DND-41 (cell line): Measurements from ENCODE around the gene LDB1.

Experiments used
- CTCF ChIP-seq: IDR thresholded peaks from 2 replicates; pipeline ENCODE4 v1.5.1; 2012; ENCODE audit warnings: borderline replicate concordance, low read length, moderate library complexity, mild to moderate bottlenecking; ENCODE audit not compliant: poor library complexity, severe bottlenecking; ENCODE audit errors: extremely low read depth
- EZH2 ChIP-seq: IDR thresholded peaks from 3 replicates; pipeline ENCODE4 v1.6.1; 2012; ENCODE audit warnings: borderline replicate concordance, low read depth, mild to moderate bottlenecking, moderate library complexity, low read length, inconsistent platforms; ENCODE audit not compliant: severe bottlenecking

- no peak for TF ChIP-seq CTCF
- no peak for TF ChIP-seq EZH2
Observed at GRCh38 chr10:102114861-102115618, 5.1 kb downstream of the LDB1 start.
